Measurements from ENCODE around the gene NFKBIE. TPM values are rescaled to one million over a fixed set of nuclear protein-coding genes. Genes with fewer than 3 reads are reported as not detected.

NFKBIE gene
- total RNA-seq, 1 experiment from 2014 or later = 7.6 TPM

GRCh38 chr6:44294832-44295791, 29.8 kb upstream of the NFKBIE start (continued):
- TF ChIP-seq ATF3 (IDR thresholded peaks at IDR 0.05) (no peak), EZH2phosphoT487 (IDR thresholded peaks at IDR 0.05; ENCODE audit: borderline replicate concordance) (no peak), POLR2A (IDR thresholded peaks at IDR 0.05; ENCODE audit: borderline replicate concordance, extremely low read depth, insufficient read depth, insufficient read length) (no peak)

GRCh38 chr6:44292661-44293365, 27.5 kb upstream of the NFKBIE start:
- H3K79me2 ChIP-seq (ENCODE audit: insufficient read depth, low read length) = no peaks in the 10 kb centered on the region
- no TSS peak for BruUV-seq (replicated peaks)
- H3K4me1 ChIP-seq (ENCODE audit: control insufficient read depth in 1 of 2, insufficient read depth in 2 of 2, low read length in 2 of 2) = peaks cover 4 to 9% of the 10 kb centered on the region in 2 experiments; a peak in 3 of 4 replicates
- no peak for ATAC-seq
- DNase-seq (ENCODE audit: low read depth, low spot score) = no peak
- H2AFZ ChIP-seq (ENCODE audit: low read depth, low read length, poor library complexity, severe bottlenecking) = no peak overlapping the region
- ChIA-PET RAD21 (ENCODE audit: low non-redundant PET in 1 of 2, low total read pairs in 2 of 2, uncharacterized antibody in 2 of 2, unreplicated experiment in 2 of 2) (no interaction called here), CTCF (interaction anchor here (1.0 kb wide), 1 partner anchor 20 kb away, joined by 3 read pairs; the partner anchor contains the start of gene AARS2), POLR2A (interaction anchor here (0.7 to 1.0 kb wide), 3 partner anchors 16 to 133 kb away, joined by 3 read pairs; no protein-coding TSS in a partner anchor)
- H3K9ac ChIP-seq (ENCODE audit: low read length) = no peak overlapping the region
- intact Hi-C loops (cut with micrococcal nuclease) = no loop called here
- H3K4me3 ChIP-seq (replicated peaks in 1 of 2; ENCODE audit: low read depth in 1 of 2, low read length in 2 of 2) = no peak overlapping the region
- no peaks in the 10 kb centered on the region for H3K9me3 ChIP-seq (ENCODE audit: control insufficient read depth in 1 of 2, insufficient read depth in 1 of 2, low read depth in 1 of 2, low read length in 2 of 2)
- TF ChIP-seq MAX (IDR thresholded peaks at IDR 0.05) (no peak), RAD21 (IDR thresholded peaks at IDR 0.05; ENCODE audit: low read depth) (no peak), POLR2AphosphoS5 (IDR thresholded peaks at IDR 0.05; ENCODE audit: low read depth, low read length) (no peak)
- no peak overlapping the region for H3K27ac ChIP-seq (ENCODE audit: low read depth, low read length)
- H3K27me3 ChIP-seq (ENCODE audit: insufficient read depth, low read length) = peaks cover 14% of the 10 kb centered on the region
- no peaks in the 10 kb centered on the region for H3K9me2 ChIP-seq (ENCODE audit: insufficient read depth)
- no peaks in the 10 kb centered on the region for H4K20me1 ChIP-seq (ENCODE audit: insufficient read depth)
- no peaks in the 10 kb centered on the region for H3K36me3 ChIP-seq (ENCODE audit: control insufficient read depth in 1 of 2, insufficient read depth in 2 of 2, low read length in 2 of 2)
- no peak overlapping the region for H3K4me2 ChIP-seq (ENCODE audit: low read length)

Measured in HCT116 (cell line).